SK-N-MC (cell line): ENCODE measurements around the gene NRN1L.

Experiments
- DNase-seq: peaks from one replicate; pipeline ENCODE4 v3.0.0-alpha.2; 2011; ENCODE audit warnings: low read depth, low spot score
- H3K27ac ChIP-seq: fragments of 200-600 bp; sonication (generic); 2 replicates; pipeline ENCODE4 v1.5.1; 2016; ENCODE audit warnings: mixed run types
- H3K36me3 ChIP-seq: fragments of 200-600 bp; sonication (generic); 2 replicates; pipeline ENCODE4 v1.6.1; 2017; ENCODE audit warnings: antibody characterized with exemption, low read length, mixed read lengths; ENCODE audit not compliant: insufficient read depth
- H3K4me3 ChIP-seq: fragments of 200-600 bp; sonication (generic); 2 replicates; pipeline ENCODE4 v1.5.1; 2016
- H3K9ac ChIP-seq: fragments of 200-600 bp; sonication (generic); 2 replicates; pipeline ENCODE4 v1.8.0; 2017; ENCODE audit warnings: mixed run types, mixed read lengths; ENCODE audit not compliant: insufficient read length
- H3K9me3 ChIP-seq: fragments of 200-600 bp; sonication (generic); 2 replicates; pipeline ENCODE4 v1.6.1; 2017; ENCODE audit warnings: low read depth, mild to moderate bottlenecking, antibody characterized with exemption, low read length, moderate library complexity, mixed read lengths
- EZH2 ChIP-seq: fragments of 200-600 bp; sonication (generic); IDR thresholded peaks from one replicate; pipeline ENCODE4 v1.6.1; 2017; ENCODE audit warnings: antibody characterized with exemption
- FOXP2 ChIP-seq: optimal IDR thresholded peaks from 2 replicates; pipeline ENCODE3; 2011; ENCODE audit warnings: mild to moderate bottlenecking, moderate library complexity; ENCODE audit not compliant: insufficient read depth; ENCODE audit errors: extremely low read length, control extremely low read depth
- POLR2AphosphoS5 ChIP-seq: IDR thresholded peaks from 2 replicates; pipeline ENCODE4 v1.6.1; 2012; ENCODE audit warnings: mild to moderate bottlenecking, low read depth, low read length, borderline replicate concordance

The NRN1L gene

DNA sequence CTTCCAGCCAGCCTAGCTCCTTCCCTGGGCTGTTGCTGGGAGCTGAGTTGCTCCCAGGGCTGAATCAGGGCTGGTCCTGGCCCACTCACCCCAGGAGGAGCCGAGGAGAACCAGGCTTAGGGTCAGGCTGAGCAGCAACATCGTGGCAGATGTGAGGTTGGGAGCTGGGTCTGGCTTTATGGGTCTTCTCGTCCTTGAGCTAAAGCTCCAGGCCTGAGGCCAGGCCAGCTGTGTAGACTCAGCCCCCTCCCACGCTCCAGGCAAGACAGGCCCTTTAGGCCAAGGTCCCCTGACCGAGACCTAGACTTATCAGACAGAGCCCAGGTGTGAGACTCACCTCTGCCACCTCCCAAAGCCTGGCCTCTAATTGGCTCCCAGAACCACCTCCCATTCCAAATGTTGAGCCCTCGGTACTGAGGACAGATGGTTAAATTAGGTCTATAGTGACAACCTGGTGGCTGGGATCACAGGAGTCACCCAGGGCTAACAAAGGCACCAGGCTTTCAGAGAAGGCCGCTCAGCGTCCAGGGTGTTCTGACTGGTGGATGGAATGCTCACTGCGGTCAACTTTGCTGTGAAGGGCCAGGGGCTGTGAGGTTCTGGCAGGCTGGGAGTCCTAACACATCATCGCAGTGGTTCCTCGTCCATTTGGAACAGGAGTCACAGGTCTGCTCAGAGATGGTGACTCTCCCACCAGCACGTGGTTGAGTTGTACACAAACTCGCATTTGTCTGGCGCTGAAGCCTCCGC lies 47.2 kb downstream of the NRN1L start, which contains the start of gene CTRL:
CTRL (minus strand) TSS at position 151 of the 750 bp plus-strand sequence; CDS start at position 141, 10 bp downstream.
- no peaks in the 10 kb centered on the region for H3K9me3 ChIP-seq
- no peak within 1 kb of the TSS for H3K4me3 ChIP-seq
- H3K9ac ChIP-seq: no peak within 1 kb of the TSS
- no peaks in the 10 kb centered on the region for H3K36me3 ChIP-seq
- no peak for DNase-seq
- TF ChIP-seq EZH2 (no peak), FOXP2 (no peak), POLR2AphosphoS5 (no peak)
- H3K27ac ChIP-seq: no peak within 1 kb of the TSS

DNA sequence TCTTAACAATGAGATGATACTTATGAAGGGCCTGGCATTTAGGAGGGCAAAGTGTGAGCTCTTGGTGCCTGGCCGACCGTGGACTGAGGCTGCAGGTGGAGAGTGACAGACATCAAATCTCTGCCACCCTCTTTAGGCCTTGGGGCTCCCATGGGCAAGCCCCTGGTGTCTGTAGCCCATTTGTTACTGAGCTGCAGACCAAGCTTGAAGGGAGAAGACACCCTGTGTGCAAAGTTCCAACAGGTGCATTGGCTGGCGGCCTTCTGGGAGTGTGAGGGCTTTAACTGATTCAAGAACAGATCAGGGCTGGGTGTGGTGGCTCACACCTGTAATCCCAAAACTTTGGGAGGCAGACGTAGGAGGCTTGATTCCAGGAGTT lies 47.8 kb downstream of the NRN1L start:
- H3K9me3 ChIP-seq: no peaks in the 10 kb centered on the region
- TF ChIP-seq EZH2: no peak
- TF ChIP-seq POLR2AphosphoS5: no peak
- TF ChIP-seq FOXP2: no peak
- no peaks in the 10 kb centered on the region for H3K36me3 ChIP-seq
- H3K4me3 ChIP-seq: no peak overlapping the region
- H3K27ac ChIP-seq: no peak overlapping the region
- H3K9ac ChIP-seq: no peak overlapping the region
- DNase-seq: no peak

DNA sequence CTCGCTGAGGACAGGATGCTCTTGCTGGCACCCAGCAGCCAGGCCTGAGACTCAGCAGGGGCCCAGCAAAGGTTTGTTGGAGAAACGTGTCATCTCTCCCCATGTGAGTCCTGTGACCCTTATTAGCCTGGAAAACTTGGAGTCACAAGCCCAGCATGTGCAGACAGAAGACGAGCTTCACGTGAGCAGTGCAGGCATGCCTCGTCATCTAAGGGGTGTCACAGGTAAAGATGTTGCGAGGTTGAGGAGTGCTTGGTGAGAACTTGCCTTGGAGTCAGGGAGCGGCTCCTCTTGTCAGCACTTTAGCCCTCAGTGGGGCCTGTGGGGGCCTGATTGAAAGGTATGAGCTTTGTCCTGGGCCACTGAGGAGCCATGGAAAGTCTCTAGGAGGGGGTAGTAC lies 49.1 kb downstream of the NRN1L start:
- no peak for DNase-seq
- H3K27ac ChIP-seq: no peak overlapping the region
- H3K9ac ChIP-seq: no peak overlapping the region
- no peak for TF ChIP-seq FOXP2
- TF ChIP-seq POLR2AphosphoS5: no peak
- no peak for TF ChIP-seq EZH2
- no peak overlapping the region for H3K4me3 ChIP-seq
- H3K9me3 ChIP-seq: no peaks in the 10 kb centered on the region
- H3K36me3 ChIP-seq: no peaks in the 10 kb centered on the region

DNA sequence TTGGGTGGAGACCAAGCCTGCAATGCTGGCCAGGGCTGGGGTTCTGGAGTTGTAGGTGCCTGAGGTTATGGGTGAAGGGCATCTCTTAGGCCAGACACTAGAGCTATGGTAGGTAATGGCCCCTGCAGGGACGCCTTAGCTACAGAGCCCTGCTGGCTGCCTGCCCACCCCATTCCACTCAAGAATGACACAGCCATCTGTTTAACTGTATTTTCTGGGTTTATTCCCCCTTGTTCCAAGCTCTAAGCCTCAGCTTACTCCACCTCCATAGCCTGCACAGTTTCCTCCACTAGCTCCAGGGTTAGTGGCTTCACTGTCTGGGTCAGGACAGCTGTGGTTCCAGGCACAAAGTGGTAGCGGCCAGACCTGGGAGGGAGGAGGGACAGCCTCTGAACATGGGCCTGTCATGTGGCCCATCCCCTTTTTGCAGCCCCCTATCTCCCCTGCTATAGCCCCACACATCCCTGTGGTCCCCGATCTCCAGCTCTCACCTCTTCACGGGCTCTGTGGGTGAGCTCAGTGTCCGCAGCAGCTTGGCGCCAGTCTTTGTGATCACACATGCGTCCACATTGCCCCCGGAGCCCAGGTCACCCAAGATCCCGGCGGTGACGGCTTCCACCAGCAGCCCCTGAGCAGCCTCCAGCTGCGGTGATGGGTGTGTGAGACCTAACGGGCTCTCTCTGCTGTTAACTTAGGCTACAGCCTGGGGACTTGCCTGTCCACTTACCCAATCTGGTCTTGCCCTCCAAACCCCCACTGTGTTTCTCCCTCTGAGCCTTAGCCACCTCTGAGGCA lies 49.8 kb downstream of the NRN1L start:
- H3K27ac ChIP-seq: no peak overlapping the region
- H3K9ac ChIP-seq: peak overlapping the region; percentile 63
- no peaks in the 10 kb centered on the region for H3K36me3 ChIP-seq
- peak overlapping the region; percentile 87 for H3K4me3 ChIP-seq
- TF ChIP-seq POLR2AphosphoS5 (no peak), EZH2 (no peak), FOXP2 (no peak)
- no peaks in the 10 kb centered on the region for H3K9me3 ChIP-seq
- no peak for DNase-seq

DNA sequence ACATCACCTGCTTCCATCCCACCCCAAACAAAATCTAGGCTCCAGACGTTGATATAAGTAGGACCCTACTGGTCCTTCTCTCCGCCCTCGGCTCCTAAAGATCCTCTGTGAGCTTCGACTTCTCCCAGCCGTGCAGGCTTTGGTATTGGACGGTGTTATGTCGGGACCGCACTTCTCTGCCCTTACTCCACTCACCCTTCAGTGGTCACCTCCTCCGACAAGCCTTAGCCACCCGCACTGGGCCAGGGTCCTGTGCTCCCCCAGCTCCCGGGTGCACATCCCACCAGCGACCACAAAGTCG lies 50.4 kb downstream of the NRN1L start:
- H3K9ac ChIP-seq: peak overlapping the region; percentile 63
- no peaks in the 10 kb centered on the region for H3K9me3 ChIP-seq
- TF ChIP-seq EZH2 (no peak), FOXP2 (no peak), POLR2AphosphoS5 (no peak)
- H3K36me3 ChIP-seq: no peaks in the 10 kb centered on the region
- H3K4me3 ChIP-seq: peak overlapping the region; percentile 87
- H3K27ac ChIP-seq: no peak overlapping the region
- no peak for DNase-seq

DNA sequence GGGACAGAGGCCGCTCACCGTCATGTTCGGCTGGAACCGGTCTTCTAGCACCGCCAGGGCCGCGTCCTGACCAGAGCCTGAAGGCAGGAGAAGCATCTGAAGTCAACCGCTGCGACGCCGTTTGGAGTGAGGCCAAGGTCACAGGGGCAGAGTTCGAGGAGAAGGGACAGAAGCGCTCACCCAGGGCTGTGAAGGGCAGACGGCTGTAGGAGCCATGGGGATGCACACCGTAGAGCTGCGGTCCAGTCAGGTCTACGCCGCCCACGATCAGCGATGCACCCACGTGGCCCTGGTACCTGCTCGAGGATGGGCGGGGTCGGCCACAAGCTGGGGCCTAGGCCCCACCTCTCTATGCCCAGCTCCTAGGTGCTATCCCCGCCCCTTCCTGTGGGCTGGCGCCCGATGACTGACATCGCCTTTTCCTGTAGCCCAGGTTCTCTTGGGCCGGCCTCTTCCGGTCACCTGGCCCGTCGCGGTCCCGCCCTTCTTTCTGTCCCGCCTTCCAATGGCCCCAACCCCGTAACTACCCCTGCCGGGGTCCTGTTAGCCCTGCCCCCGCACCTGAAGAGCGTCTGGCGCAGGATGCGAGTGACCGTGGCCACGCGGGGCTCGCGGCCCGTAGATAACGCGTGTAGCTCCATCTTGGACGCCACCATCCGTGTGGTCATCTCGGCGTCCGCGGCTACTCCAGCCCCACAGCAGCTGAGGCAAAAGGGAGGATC lies 50.9 kb downstream of the NRN1L start:
- no peaks in the 10 kb centered on the region for H3K9me3 ChIP-seq
- no peaks in the 10 kb centered on the region for H3K36me3 ChIP-seq
- no peak overlapping the region for H3K27ac ChIP-seq
- peak overlapping the region; percentile 76 for H3K9ac ChIP-seq
- TF ChIP-seq POLR2AphosphoS5 (peak; percentile 67; the same call in 1 of the 2 replicates), EZH2 (no peak)
- no peak for DNase-seq
- peak overlapping the region; percentile 87 for H3K4me3 ChIP-seq
